Breast epithelium (tissue), 4 donors: ENCODE data around the gene RFT1. TPM values are rescaled to one million over a fixed set of nuclear protein-coding genes. Genes with fewer than 3 reads are reported as not detected.
"Not testable (repeated sequence)": the region's sequence is repeated elsewhere in the genome, so short reads cannot be mapped to it uniquely, and the experiment has no call there.

Source experiments
- DNase-seq, 2 donors: peaks; one replicate each; pipeline ENCODE4 v3.0.0-alpha.2; 2019; ENCODE audit warnings: low spot score in 2 of 2
- H3K27ac ChIP-seq, 2 donors: fragments of 200-600 bp; sonication (generic) in 1 of 2; one replicate each; pipeline ENCODE4 v1.5.1; 2016 to 2019; ENCODE audit warnings: mild to moderate bottlenecking in 1 of 2
- H3K27me3 ChIP-seq, 2 donors: fragments of 200-600 bp; sonication (generic) in 1 of 2; one replicate each; pipeline versions ENCODE4 v1.5.1 to v1.6.0; 2017 to 2019; ENCODE audit warnings: control low read depth in 1 of 2, mild to moderate bottlenecking in 1 of 2
- H3K36me3 ChIP-seq: fragments of 200-600 bp; one replicate; pipeline ENCODE4 v1.5.1; 2019
- H3K4me1 ChIP-seq, 2 donors: fragments of 200-600 bp; sonication (generic); one replicate each; pipeline ENCODE4 v1.5.1; 2016 to 2019; ENCODE audit warnings: control low read depth in 1 of 2
- H3K4me3 ChIP-seq, 3 donors: fragments of 200-600 bp; sonication (generic); 1 replicate in 2 of 3; 2 replicates in 1 of 3; pipeline ENCODE4 v1.5.1; 2016 to 2019; ENCODE audit warnings: mild to moderate bottlenecking in 3 of 3, moderate library complexity in 2 of 3
- H3K9me3 ChIP-seq, 2 donors: fragments of 200-600 bp; sonication (generic) in 1 of 2; one replicate each; pipeline ENCODE4 v1.5.1; 2016 to 2019; ENCODE audit warnings: control low read depth in 1 of 2
- CTCF ChIP-seq, 3 donors: fragments of 450-650 bp; IDR thresholded peaks; one replicate each; pipeline ENCODE4 v1.5.1; 2016 to 2017; ENCODE audit warnings: antibody characterized with exemption in 3 of 3, mild to moderate bottlenecking in 3 of 3, moderate library complexity in 3 of 3
- POLR2A ChIP-seq: fragments of 450-650 bp; IDR thresholded peaks from one replicate; pipeline ENCODE4 v1.6.1; 2016; ENCODE audit warnings: antibody characterized with exemption, mild to moderate bottlenecking, moderate library complexity
- POLR2AphosphoS5 ChIP-seq, 3 donors: sonication (generic); formaldehyde crosslinking; IDR thresholded peaks; one replicate each; pipeline ENCODE4 v1.6.1; 2017; ENCODE audit warnings: antibody characterized with exemption in 3 of 3
- intact Hi-C: fragments of 100-400 bp; cut with DNase I; formaldehyde crosslinking; loops from one replicate; pipeline ENCODE4 v1.15.1; 2023; ENCODE audit warnings: low total_unique reads
- total RNA-seq, 3 donors: library from RNA; depleted of rRNA; stranded (reverse); fragments of >200 nt; gene quantifications; one replicate each; pipeline ENCODE4 v1.1.0, GENCODE V29; 2016

RFT1 gene
- total RNA-seq, 3 donors from 2014 or later: 9.5 to 11.7 (median 10.1) TPM

- intact Hi-C loops: no loop called here
- Histone ChIP-seq H3K27ac (no peak overlapping the region), H3K27me3 (no peaks in the 10 kb centered on the region), H3K36me3 (no peaks in the 10 kb centered on the region), H3K4me1 (peaks cover 9 to 24% of the 10 kb centered on the region in 2 donors), H3K4me3 (no peak overlapping the region), H3K9me3 (no peaks in the 10 kb centered on the region)
- DNase-seq: no peak
- TF ChIP-seq POLR2AphosphoS5 (IDR thresholded peaks at IDR 0.05) (no peak), CTCF (IDR thresholded peaks at IDR 0.05) (no peak), POLR2A (no peak)
Measured at GRCh38 chr3:53153264-53153823, 23.1 kb upstream of the RFT1 start.

- Histone ChIP-seq H3K36me3 (no peaks in the 10 kb centered on the region), H3K4me1 (peaks cover 9 to 24% of the 10 kb centered on the region in 2 donors), H3K27me3 (no peaks in the 10 kb centered on the region), H3K4me3 (no peak overlapping the region), H3K9me3 (no peaks in the 10 kb centered on the region), H3K27ac (no peak overlapping the region)
- no peak for DNase-seq
- intact Hi-C loops: no loop called here
- TF ChIP-seq POLR2A: no peak
- TF ChIP-seq POLR2AphosphoS5 (IDR thresholded peaks at IDR 0.05): no peak
- no peak for TF ChIP-seq CTCF (IDR thresholded peaks at IDR 0.05)
Measured at GRCh38 chr3:53151870-53152660, 21.8 kb upstream of the RFT1 start.

GRCh38 chr3:53151465-53151864 is 21.2 kb upstream of the RFT1 start:
- Histone ChIP-seq H3K27ac (no peak overlapping the region), H3K27me3 (no peaks in the 10 kb centered on the region), H3K4me3 (no peak overlapping the region), H3K4me1 (peaks cover 6 to 24% of the 10 kb centered on the region in 2 donors), H3K9me3 (no peaks in the 10 kb centered on the region), H3K36me3 (no peaks in the 10 kb centered on the region)
- intact Hi-C loops: no loop called here
- DNase-seq: no peak
- no peak for TF ChIP-seq POLR2AphosphoS5 (IDR thresholded peaks at IDR 0.05)

GRCh38 chr3:53151086-53151438 is 20.8 kb upstream of the RFT1 start:
- DNase-seq, H3K4me3 ChIP-seq, H3K27me3 ChIP-seq, H3K36me3 ChIP-seq, H3K9me3 ChIP-seq, intact Hi-C loops, H3K27ac ChIP-seq: not testable (repeated sequence)
- H3K4me1 ChIP-seq: peaks cover 5 to 24% of the 10 kb centered on the region in 2 donors

- Histone ChIP-seq H3K4me1 (peaks cover 5 to 21% of the 10 kb centered on the region in 2 donors), H3K27ac (peak overlapping the region in 1 of 2 donors; percentile 21), H3K36me3 (no peaks in the 10 kb centered on the region), H3K4me3 (no peak overlapping the region), H3K27me3 (no peaks in the 10 kb centered on the region), H3K9me3 (no peaks in the 10 kb centered on the region)
- intact Hi-C loops: no loop called here
- TF ChIP-seq CTCF (IDR thresholded peaks at IDR 0.05) (no peak), POLR2AphosphoS5 (IDR thresholded peaks at IDR 0.05) (no peak), POLR2A (no peak)
- DNase-seq: no peak
Measured at GRCh38 chr3:53150247-53151085, 20.2 kb upstream of the RFT1 start.

GRCh38 chr3:53149699-53150098 is 19.5 kb upstream of the RFT1 start:
- H3K27me3 ChIP-seq: no peaks in the 10 kb centered on the region
- DNase-seq: no peak
- no peaks in the 10 kb centered on the region for H3K9me3 ChIP-seq
- H3K4me3 ChIP-seq: no peak overlapping the region
- no peaks in the 10 kb centered on the region for H3K36me3 ChIP-seq
- intact Hi-C loops: no loop called here
- peaks cover under 1 to 14% of the 10 kb centered on the region in 2 donors for H3K4me1 ChIP-seq
- TF ChIP-seq CTCF (IDR thresholded peaks at IDR 0.05) (no peak), POLR2A (no peak), POLR2AphosphoS5 (IDR thresholded peaks at IDR 0.05) (no peak)
- no peak overlapping the region for H3K27ac ChIP-seq
